ENCODE measurements around the gene MYO5B.

Gene MYO5B

GRCh38 chr18:50161597-50162205, 33.2 kb downstream of the MYO5B start:
- peak overlapping the region; percentile 96; the same call in 1 of the 2 replicates for H3K27ac ChIP-seq
- TF ChIP-seq CTCF (conservative IDR thresholded peaks at IDR 0.05) = no peak

- TF ChIP-seq CTCF (conservative IDR thresholded peaks at IDR 0.05) = no peak
- H3K27ac ChIP-seq = peak overlapping the region; percentile 96
These were observed 35.3 kb downstream of the MYO5B start for GRCh38 chr18:50159654-50160046.

- peak overlapping the region; percentile 96 for H3K27ac ChIP-seq
- TF ChIP-seq CTCF (conservative IDR thresholded peaks at IDR 0.05) = no peak
These were observed 35.9 kb downstream of the MYO5B start for GRCh38 chr18:50158866-50159653.

GRCh38 chr18:50155406-50155805, 39.5 kb downstream of the MYO5B start:
- no peak overlapping the region for H3K27ac ChIP-seq
- TF ChIP-seq CTCF (conservative IDR thresholded peaks at IDR 0.05) = no peak

- no peak overlapping the region for H3K27ac ChIP-seq
- TF ChIP-seq CTCF (conservative IDR thresholded peaks at IDR 0.05) = no peak
These were observed 40.5 kb downstream of the MYO5B start for GRCh38 chr18:50154420-50154819.

GRCh38 chr18:50152900-50153299, 42.0 kb downstream of the MYO5B start:
- no peak overlapping the region for H3K27ac ChIP-seq
- TF ChIP-seq CTCF (conservative IDR thresholded peaks at IDR 0.05) = no peak

- no peak for TF ChIP-seq CTCF (conservative IDR thresholded peaks at IDR 0.05)
- H3K27ac ChIP-seq = no peak overlapping the region
These were observed 43.0 kb downstream of the MYO5B start for GRCh38 chr18:50151926-50152325.

Data from VCaP (cell line).